ENCODE measurements around the gene DFFA.
"Not testable (repeated sequence)": the region's sequence is repeated elsewhere in the genome, so short reads cannot be mapped to it uniquely, and the experiment has no call there.

The DFFA gene

DNA sequence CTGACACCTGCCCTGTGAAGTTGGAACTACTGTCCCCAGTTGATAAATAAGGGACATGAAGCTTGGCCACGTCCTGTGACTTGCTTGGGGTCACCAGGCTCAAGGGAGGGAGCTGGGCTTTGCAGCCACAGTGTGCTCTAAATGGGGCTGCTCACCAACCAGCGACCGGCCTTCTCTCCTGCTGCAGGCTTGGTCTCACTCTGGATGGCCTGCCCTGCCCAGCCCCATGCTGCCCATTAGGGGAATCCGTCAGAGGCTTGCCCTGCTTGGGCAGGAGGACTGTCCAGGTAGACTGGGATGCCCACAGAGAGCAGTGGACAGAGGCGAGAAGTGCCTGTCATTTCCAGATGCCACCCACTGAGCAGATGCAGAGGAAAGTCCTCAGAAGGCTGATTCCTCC lies 43.3 kb downstream of the DFFA start:
- no peak for DNase-seq (ENCODE audit: low spot score)

DNA sequence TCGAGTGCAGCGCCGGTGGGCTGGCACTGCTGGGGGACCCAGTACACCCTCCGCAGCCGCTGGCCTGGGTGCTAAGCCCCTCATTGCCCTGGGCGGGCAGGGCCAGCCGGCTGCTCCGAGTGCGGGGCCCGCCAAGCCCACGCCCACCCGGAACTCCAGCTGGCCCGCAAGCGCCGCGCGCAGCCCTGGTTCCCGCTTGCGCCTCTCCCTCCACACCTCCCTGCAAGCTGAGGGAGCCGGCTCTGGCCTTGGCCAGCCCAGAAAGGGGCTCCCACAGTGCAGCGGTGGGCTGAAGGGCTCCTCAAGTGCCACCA lies 45.8 kb downstream of the DFFA start:
- DNase-seq (ENCODE audit: low spot score), result not testable (repeated sequence)

DNA sequence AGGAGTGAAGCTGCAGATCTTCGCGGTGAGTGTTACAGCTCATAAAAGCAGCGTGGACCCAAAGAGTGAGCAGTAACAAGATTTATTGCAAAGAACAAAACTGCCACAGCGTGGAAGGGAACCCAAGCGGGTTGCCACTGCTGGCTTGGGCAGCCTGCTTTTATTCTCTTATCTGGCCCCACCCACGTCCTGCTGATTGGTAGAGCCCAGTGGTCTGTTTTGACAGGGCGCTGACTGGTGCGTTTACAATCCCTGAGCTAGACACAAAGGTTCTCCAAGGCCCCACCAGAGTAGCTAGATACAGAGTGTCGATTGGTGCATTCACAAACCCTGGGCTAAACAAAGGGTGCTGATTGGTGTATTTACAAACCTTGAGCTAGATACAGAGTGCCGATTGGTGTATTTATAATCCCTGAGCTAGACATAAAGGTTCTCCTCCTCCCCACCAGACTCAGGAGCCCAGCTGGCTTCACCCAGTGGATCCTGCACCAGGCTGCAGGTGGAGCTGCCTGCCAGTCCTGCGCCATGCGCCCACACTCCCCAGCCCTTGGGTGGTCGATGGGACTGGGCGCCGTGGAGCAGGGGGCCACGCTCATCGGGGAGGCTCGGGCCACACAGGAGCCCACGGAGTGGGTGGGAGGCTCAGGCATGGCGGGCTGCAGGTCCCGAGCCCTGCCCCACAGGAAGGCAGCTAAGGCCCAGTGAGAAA lies 46.3 kb downstream of the DFFA start:
- not testable (repeated sequence) for DNase-seq (ENCODE audit: low spot score)

DNA sequence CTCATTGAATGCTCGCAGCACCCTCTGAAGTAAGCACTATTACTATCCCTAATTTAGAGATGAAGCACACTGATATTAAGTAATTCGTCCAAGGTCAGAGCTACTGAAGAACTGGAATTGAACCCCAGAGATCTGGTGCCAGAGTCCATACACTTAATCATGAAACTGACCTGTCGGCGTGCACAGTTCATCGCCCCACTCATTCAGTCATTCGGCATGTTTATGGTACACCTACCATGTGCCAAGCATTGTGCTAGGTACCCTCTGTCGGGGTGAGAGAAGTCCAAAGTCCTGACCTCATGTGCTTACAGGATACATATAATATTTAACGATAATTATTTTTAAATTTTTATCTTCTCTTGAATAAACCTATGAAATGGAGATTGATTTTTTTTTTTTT lies 47.7 kb downstream of the DFFA start:
- DNase-seq (ENCODE audit: low spot score), result no peak

DNA sequence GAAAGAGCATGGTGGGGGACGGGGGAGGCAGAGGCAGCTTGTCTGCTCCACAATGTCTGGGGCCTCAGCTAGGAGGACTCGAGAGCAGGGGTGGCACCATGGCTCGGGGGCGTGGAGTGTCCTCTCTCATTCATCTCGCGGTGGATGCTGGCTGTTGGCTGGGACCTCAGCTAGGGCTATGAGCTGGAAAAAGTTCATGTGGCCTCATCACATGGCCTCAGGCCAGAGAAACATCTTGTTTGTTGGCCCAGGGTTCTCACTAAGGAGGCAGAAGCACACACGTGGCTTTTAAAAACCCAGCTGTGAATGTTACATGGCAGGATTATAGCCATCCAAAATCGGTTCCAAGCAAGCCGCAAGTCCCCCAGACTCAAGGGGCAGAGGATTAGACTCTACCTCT lies 48.3 kb downstream of the DFFA start:
- DNase-seq (ENCODE audit: low spot score), result no peak

DNA sequence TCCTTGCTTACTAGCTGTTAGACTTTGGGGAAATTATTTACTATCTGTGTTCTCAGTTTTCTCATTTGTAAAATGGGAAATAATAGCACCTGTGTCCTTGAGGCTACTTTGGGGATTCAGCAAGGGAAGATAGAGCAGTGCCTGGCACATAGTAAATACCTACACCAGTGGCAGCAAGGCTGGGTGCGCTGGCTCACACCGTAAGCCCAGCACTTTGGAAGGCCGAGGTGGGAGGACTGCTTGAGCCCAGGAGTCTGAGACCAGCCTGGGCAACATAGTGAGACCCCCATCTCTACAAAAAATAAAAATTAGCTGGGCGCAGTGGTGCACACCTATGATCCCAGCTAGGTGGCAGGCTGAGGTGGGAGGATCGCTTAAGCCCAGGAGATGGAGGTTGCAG lies 50.7 kb downstream of the DFFA start:
- DNase-seq (ENCODE audit: low spot score), result no peak

DNA sequence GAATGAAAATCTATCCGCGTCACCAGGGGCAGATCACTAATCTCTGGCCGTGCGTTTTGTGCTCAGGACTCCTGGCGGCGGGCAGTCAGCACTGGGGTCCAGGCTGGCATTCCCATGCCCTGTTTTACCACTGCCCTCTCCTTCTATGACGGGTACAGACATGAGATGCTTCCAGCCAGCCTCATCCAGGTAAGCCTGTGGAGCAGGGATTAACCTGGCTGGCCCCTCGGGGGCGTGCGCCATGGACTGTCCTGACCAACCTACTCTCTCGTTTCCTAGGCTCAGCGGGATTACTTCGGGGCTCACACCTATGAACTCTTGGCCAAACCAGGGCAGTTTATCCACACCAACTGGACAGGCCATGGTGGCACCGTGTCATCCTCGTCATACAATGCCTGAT lies 53.0 kb downstream of the DFFA start:
- DNase-seq (ENCODE audit: low spot score), result no peak

DNA sequence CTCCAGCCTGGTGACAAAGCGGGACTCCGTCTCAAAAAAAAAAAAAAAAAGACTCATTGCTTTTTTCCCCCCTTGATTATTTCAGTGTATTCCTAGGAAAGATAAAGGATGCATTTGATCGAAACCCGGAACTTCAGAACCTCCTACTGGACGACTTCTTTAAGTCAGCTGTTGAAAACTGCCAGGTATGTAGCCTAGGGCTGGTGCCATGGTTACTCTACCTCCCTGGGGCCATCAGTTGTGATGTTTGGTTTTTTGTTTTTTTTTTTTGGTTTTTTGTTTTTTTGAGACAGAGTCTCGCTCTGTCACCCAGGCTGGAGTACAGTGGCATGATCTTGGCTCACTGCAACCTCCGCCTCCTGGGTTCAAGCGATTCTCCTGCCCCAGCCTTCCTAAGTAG lies 53.6 kb downstream of the DFFA start:
- DNase-seq (ENCODE audit: low spot score), result not testable (repeated sequence)

DNA sequence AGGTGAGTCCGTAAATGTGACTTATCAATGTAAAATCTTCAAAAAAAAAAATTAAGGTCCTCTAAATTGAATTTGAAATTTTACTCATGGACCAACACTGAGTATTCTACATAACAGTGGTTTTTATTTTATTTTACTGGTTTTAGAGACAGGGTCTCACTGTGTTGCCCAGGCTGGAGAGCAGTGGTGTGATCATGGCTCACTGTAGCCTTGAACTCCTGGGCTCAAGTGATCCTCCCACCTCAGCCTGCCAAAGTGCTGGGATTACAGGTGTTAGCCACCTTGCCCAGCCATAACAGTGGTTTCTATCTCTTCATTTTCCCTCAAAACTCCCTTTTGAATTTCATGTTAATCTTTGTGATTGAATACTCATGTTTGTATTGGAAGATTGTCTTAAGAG lies 56.4 kb downstream of the DFFA start:
- DNase-seq (ENCODE audit: low spot score), result not testable (repeated sequence)

DNA sequence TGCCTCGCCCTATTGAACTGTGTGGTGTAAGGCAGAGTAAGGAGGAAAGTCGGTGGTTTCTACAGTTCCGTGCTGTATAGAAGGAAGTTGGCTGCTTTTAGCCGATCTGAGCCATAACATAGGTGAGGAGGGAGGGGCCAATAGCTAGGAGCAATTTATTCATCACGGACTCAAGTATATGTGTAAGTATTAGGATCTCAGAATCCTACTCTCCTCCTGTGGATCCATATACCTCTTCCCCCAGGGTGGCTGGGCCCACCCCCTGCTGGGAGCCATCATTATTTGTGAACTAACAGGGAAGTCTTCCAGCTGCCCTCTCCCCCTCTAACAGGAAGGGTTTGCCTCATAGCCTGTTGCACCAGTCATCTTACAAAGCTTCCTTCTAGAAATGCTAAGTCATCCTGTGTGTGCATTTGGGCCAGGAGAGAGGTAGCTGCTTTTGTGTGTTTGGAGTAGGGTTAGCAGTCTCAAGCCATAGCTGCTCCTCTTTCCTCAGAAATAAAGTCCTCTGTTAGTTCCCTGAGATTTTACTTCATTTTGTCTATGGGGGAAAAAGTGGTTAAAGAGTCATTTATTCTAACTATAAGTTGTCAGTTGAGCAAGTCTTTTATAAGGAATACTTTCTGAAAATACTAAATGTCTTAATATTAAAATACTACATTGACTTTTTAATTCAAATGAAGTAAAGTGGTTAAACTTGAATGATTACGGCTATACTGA lies 57.0 kb downstream of the DFFA start:
- no peak for DNase-seq (ENCODE audit: low spot score)

DNA sequence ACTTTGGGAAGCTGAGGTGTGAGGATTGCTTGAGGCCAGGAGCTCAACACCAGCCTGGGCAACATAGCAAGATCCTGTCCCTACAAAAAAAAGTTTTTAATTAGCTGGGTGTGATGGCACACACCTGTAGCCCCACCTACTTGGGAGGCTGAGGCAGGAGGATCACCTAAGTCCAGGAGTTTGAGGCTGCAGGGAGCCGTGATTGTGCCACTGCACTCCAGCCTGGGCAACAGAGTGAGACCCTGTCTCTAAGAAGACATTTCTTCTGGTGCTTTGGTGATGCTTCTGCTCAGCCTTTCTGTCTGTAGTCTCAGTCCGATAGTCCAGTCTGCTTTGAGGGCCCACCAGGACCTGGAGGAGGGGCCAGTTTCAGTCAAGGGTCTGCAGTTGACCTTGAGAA lies 65.1 kb downstream of the DFFA start:
- no peak for DNase-seq (ENCODE audit: low spot score)

Data from germinal center (tissue), 1 donor.